Muscle layer of duodenum (tissue), 2 donors: Measurements from ENCODE around the gene GATA5.

Source experiments
- H3K27ac ChIP-seq: one replicate; pipeline ENCODE4 v1.7.0; 2013; ENCODE audit warnings: mild to moderate bottlenecking, low read length
- H3K27me3 ChIP-seq: one replicate; pipeline ENCODE4 v1.7.0; 2013; ENCODE audit warnings: low read depth, mild to moderate bottlenecking, control low read depth, low read length
- H3K36me3 ChIP-seq, 2 donors: one replicate each; pipeline ENCODE4 v1.7.0; 2013; ENCODE audit warnings: low read length in 2 of 2, control low read depth in 1 of 2, mild to moderate bottlenecking in 1 of 2; ENCODE audit not compliant: insufficient read depth in 2 of 2, control insufficient read depth in 1 of 2
- H3K4me1 ChIP-seq, 2 donors: one replicate each; pipeline ENCODE4 v1.7.0; 2013; ENCODE audit warnings: low read length in 2 of 2, mild to moderate bottlenecking in 2 of 2, control low read depth in 1 of 2, moderate library complexity in 1 of 2; ENCODE audit not compliant: insufficient read depth in 2 of 2, control insufficient read depth in 1 of 2
- H3K4me3 ChIP-seq, 2 donors: one replicate each; pipeline ENCODE4 v1.7.0; 2013; ENCODE audit warnings: low read length in 2 of 2, low read depth in 1 of 2, mild to moderate bottlenecking in 1 of 2
- H3K9me3 ChIP-seq, 2 donors: one replicate each; pipeline ENCODE4 v1.7.0; 2013; ENCODE audit warnings: low read length in 2 of 2, control low read depth in 1 of 2, mild to moderate bottlenecking in 1 of 2; ENCODE audit not compliant: control insufficient read depth in 1 of 2
- donor health status: healthy.

Gene GATA5

GRCh38 chr20:62425281-62426058, 50.3 kb downstream of the GATA5 start:
- H3K27me3 ChIP-seq: no peaks in the 10 kb centered on the region
- no peak overlapping the region for H3K27ac ChIP-seq
- no peaks in the 10 kb centered on the region for H3K4me1 ChIP-seq
- H3K4me3 ChIP-seq: no peak overlapping the region
- no peaks in the 10 kb centered on the region for H3K9me3 ChIP-seq
- H3K36me3 ChIP-seq: no peaks in the 10 kb centered on the region

- no peaks in the 10 kb centered on the region for H3K9me3 ChIP-seq
- H3K27ac ChIP-seq: no peak overlapping the region
- no peak overlapping the region for H3K4me3 ChIP-seq
- H3K4me1 ChIP-seq: no peaks in the 10 kb centered on the region
- H3K27me3 ChIP-seq: no peaks in the 10 kb centered on the region
- H3K36me3 ChIP-seq: no peaks in the 10 kb centered on the region
Measured at GRCh38 chr20:62424249-62425107, 51.3 kb downstream of the GATA5 start.

GRCh38 chr20:62423326-62423706, 52.5 kb downstream of the GATA5 start:
- no peak overlapping the region for H3K27ac ChIP-seq
- H3K36me3 ChIP-seq: no peaks in the 10 kb centered on the region
- no peaks in the 10 kb centered on the region for H3K27me3 ChIP-seq
- H3K9me3 ChIP-seq: no peaks in the 10 kb centered on the region
- H3K4me1 ChIP-seq: no peaks in the 10 kb centered on the region
- no peak overlapping the region for H3K4me3 ChIP-seq

- Histone ChIP-seq H3K27me3 (no peaks in the 10 kb centered on the region), H3K4me3 (no peak overlapping the region), H3K4me1 (no peaks in the 10 kb centered on the region), H3K9me3 (no peaks in the 10 kb centered on the region), H3K27ac (no peak overlapping the region), H3K36me3 (no peaks in the 10 kb centered on the region)
Measured at GRCh38 chr20:62422636-62423325, 53.0 kb downstream of the GATA5 start.

- no peaks in the 10 kb centered on the region for H3K36me3 ChIP-seq
- H3K4me3 ChIP-seq: no peak overlapping the region
- H3K27me3 ChIP-seq: no peaks in the 10 kb centered on the region
- H3K27ac ChIP-seq: no peak overlapping the region
- no peaks in the 10 kb centered on the region for H3K9me3 ChIP-seq
- no peaks in the 10 kb centered on the region for H3K4me1 ChIP-seq
Measured at GRCh38 chr20:62421716-62421990, 54.1 kb downstream of the GATA5 start.

GRCh38 chr20:62420846-62421715, 54.7 kb downstream of the GATA5 start:
- Histone ChIP-seq H3K9me3 (no peaks in the 10 kb centered on the region), H3K4me1 (no peaks in the 10 kb centered on the region), H3K36me3 (no peaks in the 10 kb centered on the region), H3K4me3 (no peak overlapping the region), H3K27me3 (no peaks in the 10 kb centered on the region), H3K27ac (no peak overlapping the region)

GRCh38 chr20:62419759-62420158, 56.0 kb downstream of the GATA5 start:
- Histone ChIP-seq H3K27me3 (no peaks in the 10 kb centered on the region), H3K4me1 (no peaks in the 10 kb centered on the region), H3K27ac (no peak overlapping the region), H3K4me3 (no peak overlapping the region), H3K9me3 (no peaks in the 10 kb centered on the region), H3K36me3 (no peaks in the 10 kb centered on the region)

GRCh38 chr20:62418709-62419487, 56.9 kb downstream of the GATA5 start:
- H3K4me1 ChIP-seq: no peaks in the 10 kb centered on the region
- H3K27ac ChIP-seq: no peak overlapping the region
- no peaks in the 10 kb centered on the region for H3K9me3 ChIP-seq
- H3K27me3 ChIP-seq: no peaks in the 10 kb centered on the region
- no peak overlapping the region for H3K4me3 ChIP-seq
- H3K36me3 ChIP-seq: no peaks in the 10 kb centered on the region

- no peak overlapping the region for H3K27ac ChIP-seq
- no peak overlapping the region for H3K4me3 ChIP-seq
- H3K4me1 ChIP-seq: no peaks in the 10 kb centered on the region
- H3K27me3 ChIP-seq: no peaks in the 10 kb centered on the region
- H3K36me3 ChIP-seq: no peaks in the 10 kb centered on the region
- H3K9me3 ChIP-seq: no peaks in the 10 kb centered on the region
Measured at GRCh38 chr20:62417981-62418708, 57.6 kb downstream of the GATA5 start.
